Measurements from ENCODE around the gene CCNC.

The CCNC gene

GRCh38 chr6:99587792-99588191 is 19.3 kb upstream of the CCNC start:
- TF ChIP-seq EZH2phosphoT487 (IDR thresholded peaks at IDR 0.05; ENCODE audit: borderline replicate concordance) (no peak), CTCF (conservative IDR thresholded peaks at IDR 0.05; ENCODE audit: low read length) (no peak)
- Histone ChIP-seq H4K20me1 (ENCODE audit: insufficient read depth, low read length, poor library complexity, severe bottlenecking) (no peaks in the 10 kb centered on the region), H3K9me3 (ENCODE audit: insufficient read depth, low read depth, low read length) (no peaks in the 10 kb centered on the region), H3K4me1 (ENCODE audit: insufficient read depth, low read length, poor library complexity, severe bottlenecking) (no peaks in the 10 kb centered on the region), H3K27me3 (ENCODE audit: insufficient read depth, low read length, poor library complexity, severe bottlenecking) (no peaks in the 10 kb centered on the region), H3K79me2 (ENCODE audit: insufficient read depth, low read length) (no peaks in the 10 kb centered on the region), H3K4me3 (ENCODE audit: low read length, poor library complexity, severe bottlenecking) (no peak overlapping the region), H3K9me2 (replicated peaks; ENCODE audit: low read depth, low read length) (no peaks in the 10 kb centered on the region), H3F3A (ENCODE audit: low read depth) (no peaks in the 10 kb centered on the region), H2AFZ (ENCODE audit: low read length) (no peak overlapping the region), H3K9ac (ENCODE audit: low read depth, low read length, poor library complexity, severe bottlenecking) (no peak overlapping the region), H3K36me3 (ENCODE audit: insufficient read depth, low read length) (no peaks in the 10 kb centered on the region), H3K4me2 (ENCODE audit: low read depth, low read length, poor library complexity, severe bottlenecking) (no peak overlapping the region)

GRCh38 chr6:99579781-99580180 is 11.3 kb upstream of the CCNC start:
- no peaks in the 10 kb centered on the region for H3K9me3 ChIP-seq (ENCODE audit: insufficient read depth, low read depth, low read length)
- no peaks in the 10 kb centered on the region for H4K20me1 ChIP-seq (ENCODE audit: insufficient read depth, low read length, poor library complexity, severe bottlenecking)
- no peak overlapping the region for H2AFZ ChIP-seq (ENCODE audit: low read length)
- H3K9me2 ChIP-seq (replicated peaks; ENCODE audit: low read depth, low read length), result no peaks in the 10 kb centered on the region
- H3F3A ChIP-seq (ENCODE audit: low read depth), result no peaks in the 10 kb centered on the region
- H3K27me3 ChIP-seq (ENCODE audit: insufficient read depth, low read length, poor library complexity, severe bottlenecking), result no peaks in the 10 kb centered on the region
- H3K4me3 ChIP-seq (ENCODE audit: low read length, poor library complexity, severe bottlenecking), result no peak overlapping the region
- TF ChIP-seq CTCF (conservative IDR thresholded peaks at IDR 0.05; ENCODE audit: low read length) (no peak), EZH2phosphoT487 (IDR thresholded peaks at IDR 0.05; ENCODE audit: borderline replicate concordance) (no peak)
- no peaks in the 10 kb centered on the region for H3K4me1 ChIP-seq (ENCODE audit: insufficient read depth, low read length, poor library complexity, severe bottlenecking)
- H3K36me3 ChIP-seq (ENCODE audit: insufficient read depth, low read length), result no peaks in the 10 kb centered on the region
- H3K79me2 ChIP-seq (ENCODE audit: insufficient read depth, low read length), result no peaks in the 10 kb centered on the region
- H3K4me2 ChIP-seq (ENCODE audit: low read depth, low read length, poor library complexity, severe bottlenecking), result no peak overlapping the region
- no peak overlapping the region for H3K9ac ChIP-seq (ENCODE audit: low read depth, low read length, poor library complexity, severe bottlenecking)

- no peak for TF ChIP-seq EZH2phosphoT487 (IDR thresholded peaks at IDR 0.05; ENCODE audit: borderline replicate concordance)
- no peak for TF ChIP-seq CTCF (conservative IDR thresholded peaks at IDR 0.05; ENCODE audit: low read length)
- Histone ChIP-seq H3K4me3 (ENCODE audit: low read length, poor library complexity, severe bottlenecking) (no peak overlapping the region), H2AFZ (ENCODE audit: low read length) (no peak overlapping the region), H3K9me2 (replicated peaks; ENCODE audit: low read depth, low read length) (no peaks in the 10 kb centered on the region), H3K4me1 (ENCODE audit: insufficient read depth, low read length, poor library complexity, severe bottlenecking) (no peaks in the 10 kb centered on the region), H4K20me1 (ENCODE audit: insufficient read depth, low read length, poor library complexity, severe bottlenecking) (no peaks in the 10 kb centered on the region), H3F3A (ENCODE audit: low read depth) (no peaks in the 10 kb centered on the region), H3K4me2 (ENCODE audit: low read depth, low read length, poor library complexity, severe bottlenecking) (no peak overlapping the region), H3K27me3 (ENCODE audit: insufficient read depth, low read length, poor library complexity, severe bottlenecking) (no peaks in the 10 kb centered on the region), H3K36me3 (ENCODE audit: insufficient read depth, low read length) (no peaks in the 10 kb centered on the region), H3K79me2 (ENCODE audit: insufficient read depth, low read length) (no peaks in the 10 kb centered on the region), H3K9me3 (ENCODE audit: insufficient read depth, low read depth, low read length) (no peaks in the 10 kb centered on the region), H3K9ac (ENCODE audit: low read depth, low read length, poor library complexity, severe bottlenecking) (no peak overlapping the region)
Measured at GRCh38 chr6:99575544-99576227, 7.2 kb upstream of the CCNC start.

Measured in Loucy (cell line).